Islet of Langerhans (tissue), 1 donor: Measurements from ENCODE around the gene IL10RA.

Source experiments
- FAIRE-seq: peaks from one replicate; lab custom pipeline; 2011; peaks lifted over from hg19 to GRCh38; lab: Jason Lieb, UNC

Gene IL10RA

GRCh38 chr11:117992620-117993019 lies 6.4 kb downstream of the IL10RA start:
- no peak for FAIRE-seq

DNA sequence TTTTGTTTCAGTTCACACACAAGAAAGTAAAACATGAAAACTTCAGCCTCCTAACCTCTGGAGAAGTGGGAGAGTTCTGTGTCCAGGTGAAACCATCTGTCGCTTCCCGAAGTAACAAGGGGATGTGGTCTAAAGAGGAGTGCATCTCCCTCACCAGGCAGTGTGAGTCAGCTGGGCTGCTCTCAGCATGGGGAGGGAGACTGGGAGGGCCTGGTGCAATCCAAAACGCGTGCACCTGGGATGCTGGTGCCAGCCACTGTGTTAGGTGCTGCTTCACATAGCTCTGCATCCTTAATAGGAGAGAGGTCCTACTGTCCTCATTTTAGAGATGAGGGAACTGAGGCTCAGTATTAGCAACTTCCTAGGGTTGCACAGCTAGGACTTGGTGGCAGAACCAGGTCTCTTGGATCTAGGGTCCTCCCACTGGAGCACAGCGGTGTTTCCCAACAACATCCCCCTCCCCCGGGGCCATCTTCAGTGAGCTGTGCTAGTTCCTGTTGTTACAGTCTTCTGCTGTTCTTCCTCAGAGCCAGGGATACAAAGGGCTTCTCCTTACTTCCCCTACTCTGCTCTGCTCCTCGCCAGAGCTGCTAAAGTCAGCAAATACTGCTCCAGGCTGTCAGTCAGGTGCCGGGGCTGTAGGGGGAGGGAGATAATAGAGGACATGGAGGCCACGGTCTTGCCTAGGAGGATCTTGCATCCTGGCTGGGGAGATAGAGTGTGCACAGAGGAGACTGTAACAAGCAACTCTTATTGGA lies 8.0 kb downstream of the IL10RA start:
- FAIRE-seq = no peak

GRCh38 chr11:117995472-117995871 lies 9.3 kb downstream of the IL10RA start:
- no peak for FAIRE-seq

DNA sequence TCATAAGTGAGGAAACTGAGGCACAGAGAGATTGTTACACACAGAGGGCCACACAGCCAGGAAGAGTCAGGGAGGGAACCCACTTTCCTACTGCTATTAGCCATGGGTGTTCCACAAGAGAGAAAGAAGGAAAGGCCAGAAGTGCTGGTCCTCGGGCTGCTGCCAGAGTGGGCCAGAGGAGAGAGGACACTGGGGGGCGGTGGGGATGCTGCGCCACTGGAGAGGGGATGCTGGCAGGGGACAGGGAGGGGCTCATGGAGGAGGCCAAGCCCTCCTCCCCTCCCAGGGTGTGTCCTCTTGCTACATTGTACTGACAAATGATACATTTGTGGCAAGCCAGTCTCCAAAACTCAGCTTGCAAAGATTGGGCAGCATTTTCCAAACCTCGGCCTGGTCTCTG lies 9.9 kb downstream of the IL10RA start:
- FAIRE-seq = no peak

- FAIRE-seq = no peak
These were observed 11.2 kb downstream of the IL10RA start for GRCh38 chr11:117997406-117997805.

DNA sequence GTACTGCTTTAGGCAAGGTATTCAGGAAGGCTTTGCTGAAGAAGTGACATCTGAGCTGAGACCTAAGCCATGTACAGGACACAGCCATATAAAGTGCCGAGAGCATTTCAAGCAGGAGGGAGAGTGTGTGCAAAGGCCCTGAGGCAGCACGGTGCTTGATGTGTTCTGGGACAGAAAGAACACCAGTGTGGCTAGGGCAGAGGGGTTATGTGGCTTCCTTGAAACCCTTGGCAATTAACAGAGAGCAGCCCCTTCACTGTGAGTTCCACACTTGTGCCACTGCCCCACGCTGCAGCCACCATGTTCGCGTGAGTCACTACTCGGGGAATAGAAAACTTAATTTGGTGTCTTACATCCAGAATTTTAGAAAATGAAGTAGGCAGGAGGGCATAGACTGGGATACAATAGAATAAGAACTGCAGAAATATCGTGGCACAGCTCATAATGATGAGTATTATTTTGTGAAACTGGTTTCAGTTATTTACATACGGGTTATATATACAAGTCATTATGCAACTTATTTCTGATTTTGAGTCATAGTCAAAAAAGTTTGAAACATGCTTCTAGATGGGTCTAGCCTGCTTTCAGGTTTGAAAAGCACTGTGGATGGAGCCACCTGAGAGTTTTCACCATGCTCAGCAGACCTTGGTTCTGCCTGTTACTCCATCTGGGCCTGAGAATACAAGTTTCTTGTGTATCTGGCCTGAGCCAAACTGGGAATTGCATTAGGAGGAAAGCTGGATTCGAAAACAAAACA lies 11.8 kb downstream of the IL10RA start:
- FAIRE-seq = no peak

GRCh38 chr11:117998664-117999353 lies 12.6 kb downstream of the IL10RA start:
- no peak for FAIRE-seq

- no peak for FAIRE-seq
These were observed 13.3 kb downstream of the IL10RA start for GRCh38 chr11:117999354-117999993.

DNA sequence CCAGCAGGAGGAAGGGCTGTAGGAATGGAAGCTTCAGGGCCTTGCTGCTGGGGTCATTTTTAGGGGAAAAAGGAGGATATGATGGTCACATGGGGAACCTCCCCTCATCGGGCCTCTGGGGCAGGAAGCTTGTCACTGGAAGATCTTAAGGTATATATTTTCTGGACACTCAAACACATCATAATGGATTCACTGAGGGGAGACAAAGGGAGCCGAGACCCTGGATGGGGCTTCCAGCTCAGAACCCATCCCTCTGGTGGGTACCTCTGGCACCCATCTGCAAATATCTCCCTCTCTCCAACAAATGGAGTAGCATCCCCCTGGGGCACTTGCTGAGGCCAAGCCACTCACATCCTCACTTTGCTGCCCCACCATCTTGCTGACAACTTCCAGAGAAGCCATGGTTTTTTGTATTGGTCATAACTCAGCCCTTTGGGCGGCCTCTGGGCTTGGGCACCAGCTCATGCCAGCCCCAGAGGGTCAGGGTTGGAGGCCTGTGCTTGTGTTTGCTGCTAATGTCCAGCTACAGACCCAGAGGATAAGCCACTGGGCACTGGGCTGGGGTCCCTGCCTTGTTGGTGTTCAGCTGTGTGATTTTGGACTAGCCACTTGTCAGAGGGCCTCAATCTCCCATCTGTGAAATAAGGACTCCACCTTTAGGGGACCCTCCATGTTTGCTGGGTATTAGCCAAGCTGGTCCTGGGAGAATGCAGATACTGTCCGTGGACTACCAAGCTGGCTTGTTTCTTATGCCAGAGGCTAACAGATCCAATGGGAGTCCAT lies 14.1 kb downstream of the IL10RA start:
- FAIRE-seq = no peak

- no peak for FAIRE-seq
These were observed 14.6 kb downstream of the IL10RA start for GRCh38 chr11:118000850-118001228.

DNA sequence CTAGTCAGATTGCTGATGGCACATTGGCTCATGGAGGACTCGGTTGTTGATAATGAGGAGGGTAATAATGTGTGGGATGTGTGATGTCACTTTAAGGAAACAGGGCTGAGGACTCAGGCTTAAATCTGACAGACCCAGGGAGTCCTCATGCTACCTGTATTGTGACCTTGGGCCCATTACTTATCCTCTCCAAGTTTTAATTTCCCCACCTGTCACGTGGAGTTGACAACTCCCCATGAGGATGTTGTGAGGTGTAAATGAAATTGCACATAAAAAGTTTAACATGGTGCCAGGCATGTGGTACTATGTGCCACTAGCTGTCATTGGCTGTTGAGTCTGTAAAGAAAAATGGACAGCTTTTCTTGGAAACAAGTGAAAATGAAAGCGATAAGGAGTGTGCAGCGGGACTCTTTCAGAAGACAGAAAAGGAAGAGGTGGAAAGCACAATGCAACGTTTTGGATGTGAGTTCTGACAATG lies 15.3 kb downstream of the IL10RA start:
- FAIRE-seq = no peak

- no peak for FAIRE-seq
These were observed 15.9 kb downstream of the IL10RA start for GRCh38 chr11:118002010-118002540.

GRCh38 chr11:118002541-118003423 lies 16.6 kb downstream of the IL10RA start:
- FAIRE-seq = no peak

DNA sequence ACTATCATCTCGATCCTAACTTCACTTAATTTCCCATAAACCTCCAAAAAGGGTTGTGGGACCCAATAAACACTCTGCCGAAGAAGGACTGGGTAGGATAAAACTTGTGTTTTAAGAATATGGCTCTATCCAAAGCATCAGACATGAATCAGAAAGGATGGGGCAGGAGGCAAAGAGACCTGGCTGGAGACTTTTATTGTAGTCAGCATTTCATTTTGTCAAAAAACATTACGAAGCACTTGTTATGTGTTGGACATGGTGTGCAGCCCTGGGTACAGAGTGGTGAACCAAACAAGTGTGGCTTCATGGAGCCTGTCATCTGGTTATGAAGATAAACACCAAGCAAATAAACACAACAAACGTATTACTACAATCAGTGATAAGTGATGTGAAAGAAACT lies 17.3 kb downstream of the IL10RA start:
- no peak for FAIRE-seq

- FAIRE-seq = no peak
These were observed 18.5 kb downstream of the IL10RA start for GRCh38 chr11:118004543-118005223.

- no peak for FAIRE-seq
These were observed 19.3 kb downstream of the IL10RA start for GRCh38 chr11:118005224-118006152.

DNA sequence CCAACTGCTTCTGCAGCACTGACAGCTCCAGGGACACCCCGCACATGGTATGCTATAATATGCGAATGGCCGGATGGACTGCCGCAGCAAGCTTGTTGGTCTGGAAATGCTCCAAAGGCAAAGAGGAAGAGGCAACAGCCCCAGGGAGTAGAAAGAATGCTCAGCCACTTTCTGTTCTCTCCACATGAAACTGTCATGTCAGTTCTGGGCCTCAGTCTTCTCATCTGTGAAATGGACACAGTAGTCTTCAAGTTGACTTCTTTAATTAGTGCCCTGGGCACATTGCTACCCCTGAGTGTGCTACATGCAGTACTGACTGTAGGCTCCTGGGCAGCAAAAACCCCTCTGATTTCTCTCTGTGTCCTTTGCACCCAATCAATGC lies 19.9 kb downstream of the IL10RA start:
- FAIRE-seq = no peak

GRCh38 chr11:118007040-118007439 lies 20.8 kb downstream of the IL10RA start:
- no peak for FAIRE-seq
